NCI-H2196 (cell line): ENCODE results near the gene DGLUCY.
"Not testable (repeated sequence)": the region's sequence is repeated elsewhere in the genome, so short reads cannot be mapped to it uniquely, and the experiment has no call there.

ENCODE experiments used
- DNase-seq: peaks from one replicate; lab custom pipeline; 2025; ENCODE audit not compliant: unreplicated experiment; lab: John Stamatoyannopoulos, UW

The DGLUCY gene

GRCh38 chr14:91231446-91231845, 117.6 kb downstream of the DGLUCY start:
- DNase-seq = no peak

GRCh38 chr14:91232052-91232451, 118.2 kb downstream of the DGLUCY start:
- no peak for DNase-seq

DNA sequence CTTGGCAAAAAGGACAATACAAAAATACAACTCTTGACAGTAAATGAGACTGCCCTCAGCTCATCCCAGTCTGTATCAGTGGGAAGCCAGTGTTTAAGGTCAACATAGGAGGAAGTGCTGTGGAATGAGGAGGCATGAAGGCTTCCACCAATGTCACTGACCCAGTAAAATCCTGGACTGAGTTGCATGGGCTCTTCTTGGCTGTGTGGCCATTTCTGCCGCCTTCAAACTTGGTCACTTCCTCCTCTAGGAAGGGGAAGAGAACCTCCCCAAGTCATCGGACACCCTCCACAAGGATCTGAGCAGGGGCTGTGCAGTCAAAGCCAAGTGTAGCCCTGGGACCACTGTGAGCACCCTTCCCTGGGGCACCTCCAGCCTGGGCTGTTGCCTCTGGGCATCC, 118.7 kb downstream of the DGLUCY start:
- no peak for DNase-seq

GRCh38 chr14:91233936-91234790, 120.3 kb downstream of the DGLUCY start:
- no peak for DNase-seq

- no peak for DNase-seq
Measured at GRCh38 chr14:91234791-91235114, 120.9 kb downstream of the DGLUCY start.

GRCh38 chr14:91235841-91236240, 122.0 kb downstream of the DGLUCY start:
- no peak for DNase-seq

DNA sequence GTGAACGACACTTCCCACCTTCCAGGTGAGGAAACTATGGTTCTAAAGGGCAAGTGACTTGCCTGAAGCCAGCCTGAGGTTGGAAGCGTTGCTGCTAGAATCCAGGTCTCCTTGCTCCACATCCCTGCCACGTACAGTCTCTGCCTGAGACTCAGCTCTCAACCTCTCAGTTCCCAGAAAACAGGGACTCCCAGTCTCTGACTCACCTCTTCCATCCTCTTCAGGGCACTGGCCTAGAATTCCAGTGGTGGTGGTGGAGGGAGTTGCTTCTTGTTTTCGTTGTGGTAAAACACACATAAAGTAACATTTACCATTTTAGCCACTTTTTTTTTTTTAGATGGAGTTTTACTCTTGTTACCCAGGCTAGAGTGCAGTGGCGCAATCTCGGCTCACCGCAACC, 123.3 kb downstream of the DGLUCY start:
- no peak for DNase-seq

GRCh38 chr14:91238085-91238484, 124.2 kb downstream of the DGLUCY start:
- DNase-seq = no peak

DNA sequence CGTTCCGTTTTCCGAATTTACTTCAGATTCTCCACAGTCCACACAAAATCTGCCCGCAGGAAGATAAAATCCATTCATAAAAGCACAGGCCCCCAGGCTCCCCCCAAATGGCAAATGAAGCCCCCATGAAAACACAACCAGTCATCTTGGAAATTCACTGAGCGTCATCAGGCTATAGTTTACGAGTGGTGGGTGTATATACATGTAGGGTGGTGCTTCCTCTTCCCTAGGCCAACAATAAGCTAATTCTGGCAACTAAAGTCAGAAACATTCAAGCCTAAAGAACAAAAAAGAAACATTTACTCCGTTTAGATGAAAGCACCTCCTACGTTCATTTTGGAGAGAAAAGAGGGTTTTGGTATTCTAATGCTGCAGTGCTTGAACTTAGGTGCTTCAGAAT, 124.8 kb downstream of the DGLUCY start:
- DNase-seq = no peak

DNA sequence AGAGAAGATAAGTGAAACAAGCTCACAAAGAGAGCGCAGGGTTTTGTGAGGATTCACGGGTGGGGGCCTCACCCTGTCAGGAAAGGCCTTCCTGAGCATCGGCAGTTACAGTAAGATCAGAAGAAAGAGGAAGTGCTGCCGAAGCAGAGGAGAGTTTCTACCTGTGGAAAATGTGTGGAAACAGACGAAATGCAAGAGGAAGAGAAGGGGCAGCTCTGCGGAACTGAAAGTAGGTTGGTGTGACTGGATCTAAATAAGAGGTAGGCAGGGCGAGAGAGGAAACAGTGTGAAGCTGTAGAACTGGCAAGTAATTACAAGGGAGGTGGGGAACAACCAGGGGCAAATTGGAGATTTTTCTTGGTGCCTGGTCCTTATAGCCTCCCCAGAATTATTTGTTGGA, 128.0 kb downstream of the DGLUCY start:
- DNase-seq = no peak

DNA sequence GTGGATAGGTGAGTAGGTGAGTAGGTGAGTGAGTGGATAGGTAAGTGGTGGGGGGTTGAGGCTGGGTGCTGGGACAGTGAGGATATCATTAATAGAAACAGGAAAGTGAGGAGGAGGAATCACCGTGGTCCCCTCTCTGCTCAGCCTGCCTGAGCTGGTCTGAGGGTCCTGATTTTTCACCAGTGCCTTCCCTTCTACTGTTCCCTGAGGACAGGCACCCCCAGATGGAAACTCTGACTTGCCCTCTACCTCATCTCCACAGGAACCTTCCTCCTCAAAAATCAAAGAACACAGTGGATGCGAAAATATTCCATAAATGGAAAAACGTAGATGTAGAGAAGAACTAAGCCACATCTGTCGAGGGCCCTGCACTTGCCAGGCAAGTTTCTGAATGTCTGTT, 128.8 kb downstream of the DGLUCY start:
- DNase-seq = no peak

DNA sequence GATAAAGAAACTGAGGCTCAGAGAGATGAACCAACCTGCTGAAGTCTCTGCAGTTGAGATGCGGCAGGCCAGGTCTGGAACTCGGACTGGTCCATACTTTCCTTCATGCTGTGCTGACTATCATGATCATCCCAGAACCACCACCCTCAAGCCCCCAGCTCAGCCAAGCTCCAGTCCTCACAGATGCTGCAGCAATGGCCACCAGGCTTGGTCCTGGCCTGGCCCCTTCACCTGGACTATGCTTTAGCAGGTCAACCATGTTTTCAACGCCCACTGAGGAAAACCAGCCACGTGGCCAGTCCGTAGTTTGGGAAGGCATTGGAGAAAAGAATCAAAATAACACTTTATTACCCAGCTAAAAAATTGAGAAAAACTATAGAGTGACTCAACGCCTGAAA, 129.2 kb downstream of the DGLUCY start:
- DNase-seq = no peak

DNA sequence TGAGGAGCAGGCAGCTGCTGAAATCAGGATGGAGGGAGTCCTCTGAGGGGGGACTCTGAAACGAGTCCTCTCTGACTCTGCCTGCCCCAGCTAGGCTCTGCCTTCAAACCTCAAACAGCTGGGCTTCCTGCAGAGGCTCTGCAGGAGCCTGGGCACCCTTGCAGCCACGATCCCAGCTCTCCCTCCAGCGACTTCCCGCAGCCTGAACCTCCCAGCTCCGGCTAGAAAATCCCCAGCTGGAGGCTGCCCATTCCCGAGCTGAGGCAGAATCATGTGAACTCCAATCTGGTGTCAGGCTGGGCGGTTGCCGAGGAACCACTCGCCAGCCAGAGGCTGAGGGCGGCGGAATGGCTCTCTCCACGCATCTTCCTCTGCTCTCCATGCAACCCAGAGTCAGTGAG, 130.6 kb downstream of the DGLUCY start, which contains the start of gene GPR68:
Gene GPR68 (minus strand): TSS at position 204 of the 401 bp plus-strand sequence. CDS start 9,654 bp downstream, outside the sequence.
- no peak for DNase-seq

DNA sequence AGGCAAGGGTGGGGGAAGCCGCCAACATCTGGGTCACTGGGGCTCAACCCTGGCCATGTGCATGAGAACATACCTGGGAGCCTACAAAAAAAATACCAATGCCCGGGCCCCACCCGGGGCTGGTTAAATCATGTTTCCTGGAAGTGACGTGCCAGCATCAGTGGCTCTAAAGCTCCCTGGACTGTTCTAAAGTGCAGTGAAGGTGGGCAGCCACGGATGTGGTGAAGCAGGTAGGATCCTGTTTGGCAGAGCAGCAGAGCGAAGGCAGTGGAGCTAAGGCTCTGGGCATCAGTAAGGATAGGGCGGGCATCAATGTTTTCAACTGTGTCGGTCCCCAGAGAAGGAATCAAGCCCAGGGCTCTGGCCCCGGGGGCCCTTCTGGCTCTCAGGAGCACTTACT, 131.2 kb downstream of the DGLUCY start:
- no peak for DNase-seq

DNA sequence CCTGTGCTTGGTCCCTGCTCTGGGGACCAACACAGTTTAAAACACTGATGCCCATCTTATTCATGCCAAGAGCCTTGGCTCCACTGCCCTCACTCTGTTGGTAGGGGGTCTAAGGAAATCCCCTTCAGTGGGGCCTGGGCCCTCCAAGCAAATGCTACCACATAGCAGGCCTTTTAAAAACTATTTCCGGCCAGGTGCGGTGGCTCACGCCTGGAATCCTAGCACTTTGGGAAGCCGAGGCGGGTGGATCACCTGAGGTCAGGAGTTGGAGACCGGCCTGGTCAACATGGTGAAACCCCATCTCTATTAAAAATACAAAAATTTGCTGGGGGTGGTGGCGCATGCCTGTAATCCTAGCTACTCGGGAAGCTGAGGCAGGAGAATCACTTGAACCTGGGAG, 131.7 kb downstream of the DGLUCY start:
- not testable (repeated sequence) for DNase-seq

DNA sequence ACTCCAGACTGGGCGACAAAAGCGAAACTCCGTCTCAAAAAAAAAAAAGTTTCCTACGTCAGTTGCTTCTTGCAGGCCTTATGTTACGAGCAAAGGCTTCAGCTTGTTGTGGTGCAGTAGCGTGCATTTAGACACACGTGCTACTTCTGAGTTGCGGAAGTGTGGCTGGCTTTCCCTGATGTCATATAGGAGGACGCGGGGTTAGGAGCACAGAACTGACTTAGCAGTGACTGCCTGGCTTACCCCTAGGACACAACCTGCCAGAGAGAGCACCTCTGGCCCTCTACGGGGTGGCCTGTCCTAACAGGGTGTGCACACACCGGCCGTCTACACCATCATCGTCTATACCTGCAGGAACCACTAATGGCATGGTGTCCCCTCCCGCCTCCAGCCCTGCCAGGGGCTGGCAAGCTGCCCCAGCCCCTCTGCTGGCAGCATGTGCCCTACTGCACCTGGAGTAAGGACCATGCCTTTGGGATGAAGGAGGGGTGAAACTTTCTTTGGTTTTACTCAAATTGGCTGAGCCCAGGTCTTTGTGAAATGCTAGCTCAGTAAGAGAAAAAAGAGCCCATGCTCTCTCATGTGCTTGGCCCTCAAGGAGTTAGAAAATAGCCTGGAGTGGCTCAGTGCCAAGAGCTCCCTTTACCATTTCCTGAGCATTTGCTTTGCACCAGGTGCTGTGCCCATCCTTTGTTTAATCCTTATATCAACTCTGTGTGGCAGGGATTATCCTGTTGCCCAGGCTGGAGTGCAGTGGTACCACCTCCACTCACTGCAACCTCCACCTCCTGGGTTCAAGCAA, 132.4 kb downstream of the DGLUCY start:
- no peak for DNase-seq

GRCh38 chr14:91249841-91250616, 136.2 kb downstream of the DGLUCY start:
- DNase-seq = peak; percentile 48

- DNase-seq = no peak
Measured at GRCh38 chr14:91250912-91251311, 137.0 kb downstream of the DGLUCY start.

DNA sequence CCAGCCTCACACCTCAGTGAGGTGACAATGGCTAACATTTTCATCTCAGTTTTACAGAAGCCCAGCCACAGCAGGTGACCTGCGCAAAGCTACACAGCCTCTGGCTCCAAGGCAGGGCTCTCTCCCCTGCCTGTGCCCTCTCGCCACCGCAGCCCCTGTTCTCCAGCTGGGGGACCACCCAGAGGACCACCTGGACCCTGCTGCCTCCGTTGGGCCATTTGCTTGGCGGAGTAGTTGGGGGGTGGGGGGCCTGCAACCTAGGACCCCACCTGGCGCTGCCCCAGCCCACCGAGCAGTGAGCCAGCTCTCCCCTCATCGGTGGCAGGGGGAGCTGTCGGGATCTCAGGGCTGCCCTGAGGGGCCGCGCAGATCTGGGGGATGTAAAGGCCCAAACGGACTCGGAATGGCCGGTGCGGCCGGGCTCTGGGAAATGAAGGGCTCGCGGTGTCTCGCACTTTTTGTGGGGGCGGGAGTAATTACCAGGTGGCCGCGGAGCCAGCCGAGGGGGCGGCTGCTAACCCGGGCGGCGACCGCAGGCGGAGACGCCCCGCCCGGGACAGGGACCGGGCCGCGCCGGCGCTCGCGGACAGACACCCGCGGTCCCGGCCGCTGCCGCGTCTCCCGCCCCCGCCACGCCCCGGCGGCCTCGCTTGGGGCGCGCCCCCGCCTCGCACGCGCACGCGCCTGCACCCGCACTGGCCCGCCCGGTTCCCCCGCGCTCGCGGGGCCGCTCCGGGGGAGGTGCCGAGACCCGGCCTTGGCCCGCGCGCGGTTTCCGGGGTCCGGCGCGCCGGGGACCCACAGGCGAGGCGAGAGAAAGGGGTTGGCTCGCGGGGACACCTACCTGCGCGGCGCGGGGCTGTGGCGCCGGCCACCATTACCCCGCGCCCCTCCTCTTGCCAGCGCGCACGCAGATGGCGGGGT, 139.3 kb downstream of the DGLUCY start:
- DNase-seq = no peak

GRCh38 chr14:91253795-91254323, 140.0 kb downstream of the DGLUCY start:
- no peak for DNase-seq
